Stimulated activated CD4-positive, alpha-beta T cell treated with anti-CD3 and anti-CD28 coated beads, Interleukin-2, amount 100 ng/mL, for 24 hours (primary cell): ENCODE results near the gene ANO7.
"Not testable (repeated sequence)": the region's sequence is repeated elsewhere in the genome, so short reads cannot be mapped to it uniquely, and the experiment has no call there.

Experiments
- DNase-seq, 2 donors: peaks; one replicate each; pipeline ENCODE4 v3.0.0-alpha.2; 2020

The ANO7 gene

GRCh38 chr2:241190291-241190981 is 2.0 kb downstream of the ANO7 start:
- no peak for DNase-seq

GRCh38 chr2:241191081-241191480 is 2.6 kb downstream of the ANO7 start:
- no peak for DNase-seq

DNA sequence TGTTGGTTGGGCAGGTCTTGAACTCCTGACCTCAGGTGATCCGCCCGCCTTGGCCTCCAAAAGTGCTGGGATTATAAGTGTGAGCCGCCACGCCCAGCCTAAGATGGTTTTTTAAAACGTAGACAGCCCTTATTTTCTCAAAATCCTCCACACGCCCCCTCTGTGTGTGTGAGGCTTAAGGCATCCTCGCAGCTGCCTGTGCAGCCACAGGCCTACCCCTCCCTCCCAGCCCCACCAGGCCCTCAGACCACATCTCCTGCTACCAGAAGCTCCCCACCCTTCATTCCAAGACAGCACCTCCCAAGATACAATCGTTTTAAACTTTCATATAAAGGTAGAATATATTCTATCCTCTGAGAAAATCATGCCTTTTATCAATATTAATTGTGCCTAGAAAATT is 4.8 kb downstream of the ANO7 start:
- DNase-seq: no peak

DNA sequence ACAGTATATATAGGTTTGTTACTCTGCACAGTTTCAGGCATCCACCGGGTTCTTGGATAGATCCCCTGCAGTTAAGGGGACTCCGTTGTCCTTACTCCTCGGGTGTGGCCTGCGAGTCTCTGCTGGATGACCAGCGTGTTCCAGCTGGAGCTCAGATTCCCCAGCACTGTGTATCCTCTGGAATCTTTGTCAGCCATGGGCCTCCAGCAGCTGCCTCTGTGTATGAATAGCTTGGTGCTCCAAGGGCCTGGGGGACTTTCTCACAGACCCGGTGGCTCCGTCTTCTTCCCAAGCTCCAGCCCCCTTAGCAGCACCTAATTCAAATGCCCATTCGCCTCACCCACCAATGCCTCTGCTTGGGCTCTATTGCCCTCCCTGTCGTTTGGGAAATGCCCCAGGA is 6.3 kb downstream of the ANO7 start:
- DNase-seq: no peak

DNA sequence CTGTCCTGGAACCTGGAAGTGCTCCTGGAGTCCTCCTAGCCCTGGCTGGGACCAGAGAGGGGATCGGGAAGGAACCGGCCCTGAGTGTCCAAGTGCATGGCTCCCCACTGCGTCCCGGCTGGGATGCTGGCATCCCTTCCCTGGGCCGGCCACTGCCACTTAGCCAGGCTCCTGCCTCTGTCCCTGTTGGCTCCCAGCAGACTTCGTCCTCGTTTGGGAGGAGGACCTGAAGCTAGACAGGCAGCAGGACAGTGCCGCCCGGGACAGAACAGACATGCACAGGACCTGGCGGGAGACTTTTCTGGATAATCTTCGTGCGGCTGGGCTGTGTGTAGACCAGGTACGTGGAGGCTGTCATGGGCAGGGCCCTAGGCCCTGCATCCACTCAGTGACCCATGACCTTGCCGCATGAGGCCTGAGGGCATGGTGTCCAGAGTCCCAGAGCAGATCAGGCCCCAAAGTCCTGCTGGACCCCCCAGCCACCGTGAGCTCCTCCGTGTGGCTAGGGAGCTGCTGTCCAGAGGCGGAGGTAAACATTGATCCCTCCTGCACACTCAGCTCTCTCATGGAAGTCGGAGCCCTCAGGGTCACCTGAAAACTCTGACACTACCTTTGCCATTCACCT is 7.1 kb downstream of the ANO7 start:
- DNase-seq: no peak

DNA sequence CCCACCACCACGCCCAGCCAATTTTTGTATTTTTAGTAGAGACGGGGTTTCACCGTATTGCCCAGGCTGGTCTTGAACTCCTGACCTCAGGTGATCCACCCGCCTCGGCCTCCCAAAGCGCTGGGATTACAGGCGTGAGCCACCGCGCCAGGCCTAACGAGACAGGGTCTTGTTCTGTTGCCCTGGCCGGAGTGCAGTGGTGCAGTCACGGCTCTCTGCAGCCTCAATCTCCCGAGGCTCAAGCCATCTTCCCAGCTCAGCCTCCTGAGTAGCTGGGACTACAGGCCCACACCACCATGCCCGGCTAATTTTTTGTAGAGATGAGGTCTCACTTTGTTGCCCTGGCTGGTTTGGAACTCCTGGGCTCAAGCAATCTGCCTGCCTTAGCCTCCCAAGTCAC is 8.8 kb downstream of the ANO7 start:
- not testable (repeated sequence) for DNase-seq

GRCh38 chr2:241197947-241198346 is 9.5 kb downstream of the ANO7 start:
- no peak for DNase-seq

DNA sequence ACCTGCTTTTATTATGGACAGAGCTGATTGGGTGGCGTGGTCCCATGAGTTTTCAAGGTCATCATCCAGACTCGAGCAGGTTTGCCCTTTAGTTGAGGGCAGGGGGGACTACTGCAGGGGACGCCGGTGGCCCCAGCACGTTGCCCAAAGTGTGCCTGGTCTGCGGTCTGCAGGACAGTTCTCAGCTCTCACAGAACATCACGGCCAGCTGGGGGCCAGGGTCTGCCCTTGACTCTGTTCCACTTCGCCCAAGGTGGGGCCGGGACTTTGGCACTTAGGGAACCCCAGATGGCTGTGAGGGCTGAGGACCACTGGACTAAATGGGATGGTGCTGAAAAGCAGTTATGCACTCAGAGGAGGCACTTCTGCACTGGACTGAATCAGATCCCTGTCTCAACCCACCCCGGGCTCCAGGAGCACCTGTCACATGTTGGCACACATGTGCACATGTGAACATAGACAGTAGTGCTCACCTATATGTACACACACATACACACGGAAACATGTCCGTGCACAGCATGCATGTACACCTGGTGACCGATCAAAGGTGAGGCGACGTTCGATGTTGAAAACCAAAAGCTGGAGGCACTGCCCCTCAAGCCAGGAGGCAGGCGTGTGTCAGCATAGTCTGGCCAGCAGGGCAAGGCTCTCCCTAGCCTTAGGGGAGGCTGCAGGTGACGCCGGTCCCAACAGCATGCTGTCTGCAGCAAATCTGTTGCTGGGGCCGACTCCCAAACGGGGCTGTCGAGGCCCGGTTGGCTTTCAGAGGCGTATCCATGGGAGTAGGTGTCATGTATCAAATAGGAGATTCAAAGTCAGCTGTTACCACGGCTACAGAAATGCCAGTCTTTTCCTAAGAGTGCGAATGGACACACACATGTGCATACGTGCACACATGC is 10.2 kb downstream of the ANO7 start:
- DNase-seq: no peak

- no peak for DNase-seq
Observed at GRCh38 chr2:241199286-241199685, 10.8 kb downstream of the ANO7 start.

DNA sequence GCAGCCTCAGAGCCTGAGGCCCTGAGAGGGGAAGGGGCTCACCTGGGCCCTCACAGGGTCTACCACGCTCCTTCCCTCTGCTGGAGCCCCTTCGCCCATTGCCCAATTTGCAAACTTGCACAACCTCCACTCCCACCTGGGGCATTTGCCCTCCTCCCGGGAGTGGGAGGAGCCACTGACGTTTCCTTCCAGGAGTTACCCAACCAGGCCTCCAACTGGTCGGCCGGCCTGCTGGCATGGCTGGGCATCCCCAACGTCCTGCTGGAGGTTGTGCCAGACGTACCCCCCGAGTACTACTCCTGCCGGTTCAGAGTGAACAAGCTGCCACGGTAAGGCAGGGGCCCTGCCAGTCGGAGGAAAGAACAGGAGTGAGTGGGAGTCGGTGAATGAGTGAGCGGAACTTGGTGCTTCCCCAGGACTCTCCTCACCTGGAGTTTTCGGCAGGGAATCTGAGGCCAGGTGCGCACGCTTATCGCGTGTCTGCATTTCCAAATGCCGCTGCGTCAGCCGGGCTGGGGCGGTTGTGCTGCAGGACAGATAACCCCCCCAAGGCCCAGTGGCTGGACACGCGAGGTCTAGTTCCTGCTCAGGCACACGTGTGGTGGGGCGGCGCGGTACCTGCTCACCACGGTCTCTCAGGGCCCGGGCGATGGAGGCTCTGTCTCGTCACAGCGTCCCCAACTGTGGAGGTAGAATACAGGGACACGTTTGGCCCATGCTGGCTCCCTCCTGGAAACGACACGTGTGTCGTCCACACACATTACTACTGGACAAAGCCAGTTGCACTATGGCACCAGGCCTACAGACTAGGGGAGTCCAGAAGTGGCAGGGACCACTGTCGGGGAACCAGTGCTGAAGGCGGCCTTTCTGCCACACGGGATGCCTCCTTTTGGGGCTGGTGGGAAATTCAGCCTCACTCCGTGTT is 11.7 kb downstream of the ANO7 start:
- no peak for DNase-seq

- no peak for DNase-seq
Observed at GRCh38 chr2:241200822-241201395, 12.4 kb downstream of the ANO7 start.

GRCh38 chr2:241201445-241202267 is 13.2 kb downstream of the ANO7 start:
- DNase-seq: no peak

DNA sequence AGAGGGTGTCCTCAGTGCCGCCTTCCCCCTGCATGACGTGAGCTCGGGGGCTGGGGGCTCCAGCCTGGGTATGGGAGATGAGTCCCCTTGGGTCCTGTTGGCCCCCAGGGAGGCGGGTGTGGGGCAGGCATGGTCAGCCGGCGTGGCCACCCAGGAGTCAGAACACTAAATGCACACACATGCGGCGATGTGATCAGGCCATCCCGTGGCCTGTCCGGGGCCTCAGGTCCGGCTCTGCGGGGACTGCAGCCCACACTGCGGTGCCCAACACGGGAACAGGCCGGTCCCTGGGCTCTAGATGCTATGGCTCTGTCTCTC is 13.8 kb downstream of the ANO7 start:
- no peak for DNase-seq

DNA sequence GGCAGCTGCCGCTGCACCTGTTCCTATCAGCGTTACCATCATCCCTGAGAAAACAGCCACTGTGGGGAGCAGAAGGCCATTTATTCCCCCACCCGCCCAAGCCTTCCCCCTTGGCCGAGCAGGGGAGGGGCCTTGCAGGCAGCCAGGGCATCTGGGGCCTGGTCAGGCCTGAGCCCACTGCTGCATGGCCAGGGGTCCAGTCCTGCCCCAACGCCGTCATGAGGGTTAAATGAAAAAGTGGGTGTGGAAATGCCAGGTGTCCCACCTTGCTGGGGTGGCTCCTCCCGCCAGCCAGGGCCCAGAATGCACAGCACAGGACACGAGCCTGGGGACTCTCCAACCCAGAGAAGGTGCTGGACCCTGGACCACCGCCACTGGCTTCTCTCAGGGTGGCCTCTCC is 14.2 kb downstream of the ANO7 start:
- no peak for DNase-seq

- DNase-seq: no peak
Observed at GRCh38 chr2:241203218-241204009, 14.9 kb downstream of the ANO7 start.

DNA sequence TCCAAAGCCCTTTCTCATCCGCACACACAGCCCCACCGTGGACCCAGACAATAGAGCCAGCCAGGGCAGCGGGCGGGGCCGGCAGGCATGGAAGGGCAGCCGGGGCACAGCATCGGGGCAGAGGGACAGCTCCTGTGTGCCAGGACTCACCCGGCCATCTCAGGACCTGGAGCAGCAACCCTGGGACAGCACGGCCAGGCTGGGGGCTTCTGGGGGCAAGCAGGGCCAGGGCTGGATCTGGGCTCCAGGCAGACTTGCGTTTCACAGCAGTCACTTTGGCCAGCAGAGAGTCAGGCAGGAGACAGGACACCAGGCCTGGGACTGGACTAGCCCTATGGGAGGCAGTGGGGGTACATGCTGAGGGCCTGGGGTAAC is 15.5 kb downstream of the ANO7 start:
- no peak for DNase-seq

DNA sequence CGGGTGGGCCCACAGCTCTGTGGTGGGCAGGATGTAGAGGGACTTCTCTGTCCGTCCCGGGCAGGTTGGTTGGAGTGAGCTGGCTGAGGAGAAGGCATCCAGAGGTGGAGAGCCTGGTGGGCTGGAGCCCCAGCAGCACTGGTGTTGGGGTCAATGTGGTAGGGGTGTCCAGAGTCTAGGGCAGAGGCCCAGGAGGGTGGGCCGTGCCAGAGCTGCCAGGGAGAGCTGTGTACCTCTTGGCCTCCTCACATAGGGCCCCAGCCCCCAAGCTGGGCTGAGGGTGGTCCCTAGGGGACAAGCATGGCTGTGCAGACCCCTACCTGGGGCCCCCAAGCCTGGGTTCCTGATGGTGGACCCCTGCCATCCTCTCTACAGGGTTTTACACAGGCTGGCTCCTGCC is 16.0 kb downstream of the ANO7 start:
- no peak for DNase-seq

DNA sequence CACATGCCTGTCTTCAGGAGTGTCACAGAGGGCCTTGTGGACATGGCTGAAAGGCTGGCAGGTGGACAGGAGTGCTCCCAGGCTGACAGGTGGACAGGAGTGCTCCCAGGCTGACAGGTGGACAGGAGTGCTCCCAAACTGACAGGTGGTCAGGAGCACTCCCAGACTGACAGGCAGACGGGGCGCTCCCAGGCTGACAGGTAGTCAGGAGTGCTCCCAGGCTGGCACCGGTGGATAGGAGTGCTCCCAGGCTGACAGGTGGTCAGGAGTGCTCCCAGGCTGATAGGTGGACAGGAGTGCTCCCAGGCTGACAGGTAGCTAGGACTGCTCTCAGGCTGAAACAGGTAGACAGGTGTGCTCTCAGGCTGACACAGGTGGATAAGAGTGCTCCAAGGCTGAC is 16.6 kb downstream of the ANO7 start:
- no peak for DNase-seq

- DNase-seq: no peak
Observed at GRCh38 chr2:241207151-241207550, 18.7 kb downstream of the ANO7 start.

GRCh38 chr2:241207641-241208040 is 19.2 kb downstream of the ANO7 start:
- no peak for DNase-seq

GRCh38 chr2:241208058-241208457 is 19.6 kb downstream of the ANO7 start:
- DNase-seq: no peak
